Left lung (tissue), 10 donors: ENCODE data around the gene UNC5CL. TPM values are rescaled to one million over a fixed set of nuclear protein-coding genes. Genes with fewer than 3 reads are reported as not detected.
A peak's percentile ranks its signal among the peaks of the same experiment; 100 is the strongest.

ENCODE experiments used
- ATAC-seq: fragments of 200-7000 bp; cut with Tn5 transposase; one replicate; pipeline ENCODE4 v1.9.1; 2020; ENCODE audit warnings: moderate library complexity
- DNase-seq, 4 donors: peaks; one replicate each; pipeline ENCODE4 v3.0.0-alpha.2; 2013 to 2020
- H3K27ac ChIP-seq, 2 donors: fragments of 200-600 bp; sonication (generic) in 1 of 2; one replicate each; pipeline versions ENCODE4 v1.5.0 to v1.8.0; 2020 to 2021
- H3K27me3 ChIP-seq, 2 donors: fragments of 200-600 bp; sonication (generic) in 1 of 2; one replicate each; pipeline versions ENCODE4 v1.5.0 to v1.8.0; 2020 to 2021
- H3K36me3 ChIP-seq, 2 donors: fragments of 200-600 bp; sonication (generic) in 1 of 2; one replicate each; pipeline versions ENCODE4 v1.5.0 to v1.8.0; 2020 to 2021
- H3K4me1 ChIP-seq, 2 donors: fragments of 200-600 bp; one replicate each; pipeline ENCODE4 v1.8.0; 2021
- H3K4me3 ChIP-seq, 2 donors: fragments of 200-600 bp; sonication (generic) in 1 of 2; one replicate each; pipeline versions ENCODE4 v1.5.0 to v1.8.0; 2020 to 2021; ENCODE audit warnings: mild to moderate bottlenecking in 1 of 2
- H3K9me3 ChIP-seq, 2 donors: fragments of 200-600 bp; sonication (generic) in 1 of 2; one replicate each; pipeline versions ENCODE4 v1.5.0 to v1.8.0; 2020 to 2021
- intact Hi-C, 2 donors: fragments of 100-400 bp; cut with DNase I; formaldehyde crosslinking; loops; one replicate each; pipeline versions ENCODE4 v1.11.2 to v1.14.2; 2022
- polyA plus RNA-seq, 6 donors: library from polyadenylated mRNA; unstranded; fragments of 120-200 nt; gene quantifications; one replicate each; pipeline ENCODE4 v1.2.1, GENCODE V29; 2013; ENCODE audit not compliant: insufficient read length in 6 of 6
- total RNA-seq, 2 donors: library from RNA; stranded (reverse); fragmentation: NEBNext Ultra II Directional; extraction: Animal tissue kit (Norgen Biotek cat#: 25700); gene quantifications; one replicate each; pipeline ENCODE4 v1.2.1, GENCODE V29; 2021
- TF ChIP-seq, protein P1 (sequence below), 2 donors: fragments of 200-600 bp; sonication (generic) in 1 of 2; IDR thresholded peaks; one replicate each; pipeline versions ENCODE4 v1.5.0 to v1.8.0; 2021; ENCODE audit warnings: antibody characterized with exemption in 2 of 2
- donor health status: DM: no; HTN: yes; CAD: no.
- donor health status: DM: no; HTN: no; CAD: no.

Gene UNC5CL
- total and polyA plus RNA-seq, 8 donors = 2.3 to 11.8 (median 4.8) TPM

DNA sequence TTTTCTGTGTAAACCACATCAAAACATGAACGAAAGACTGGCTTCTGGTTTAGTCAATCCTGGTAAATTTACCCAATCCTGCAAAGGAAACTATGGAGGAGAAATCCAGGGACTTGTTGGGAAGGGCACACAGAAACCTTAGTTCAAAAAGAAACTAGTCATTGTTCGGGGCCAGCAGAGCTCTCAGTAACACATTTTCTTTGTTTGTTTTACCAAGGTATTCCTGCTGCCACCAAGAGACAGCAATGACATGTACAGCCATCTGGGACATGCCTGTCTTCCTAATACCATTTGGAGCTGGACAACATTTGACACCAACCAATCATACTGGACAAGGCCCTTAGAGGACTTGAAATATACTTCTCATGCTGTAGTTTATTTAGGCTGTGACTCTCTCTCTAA lies 24.9 kb upstream of the UNC5CL start:
- Histone ChIP-seq H3K9me3 (no peaks in the 10 kb centered on the region), H3K4me1 (peaks cover 0 to 7% of the 10 kb centered on the region in 2 donors), H3K27ac (no peak overlapping the region), H3K36me3 (peaks cover 0 to 37% of the 10 kb centered on the region in 2 donors), H3K4me3 (no peak overlapping the region), H3K27me3 (no peaks in the 10 kb centered on the region)
- DNase-seq = no peak
- no peak for ATAC-seq
- intact Hi-C loops = no loop called here
- TF ChIP-seq, protein P1, sequence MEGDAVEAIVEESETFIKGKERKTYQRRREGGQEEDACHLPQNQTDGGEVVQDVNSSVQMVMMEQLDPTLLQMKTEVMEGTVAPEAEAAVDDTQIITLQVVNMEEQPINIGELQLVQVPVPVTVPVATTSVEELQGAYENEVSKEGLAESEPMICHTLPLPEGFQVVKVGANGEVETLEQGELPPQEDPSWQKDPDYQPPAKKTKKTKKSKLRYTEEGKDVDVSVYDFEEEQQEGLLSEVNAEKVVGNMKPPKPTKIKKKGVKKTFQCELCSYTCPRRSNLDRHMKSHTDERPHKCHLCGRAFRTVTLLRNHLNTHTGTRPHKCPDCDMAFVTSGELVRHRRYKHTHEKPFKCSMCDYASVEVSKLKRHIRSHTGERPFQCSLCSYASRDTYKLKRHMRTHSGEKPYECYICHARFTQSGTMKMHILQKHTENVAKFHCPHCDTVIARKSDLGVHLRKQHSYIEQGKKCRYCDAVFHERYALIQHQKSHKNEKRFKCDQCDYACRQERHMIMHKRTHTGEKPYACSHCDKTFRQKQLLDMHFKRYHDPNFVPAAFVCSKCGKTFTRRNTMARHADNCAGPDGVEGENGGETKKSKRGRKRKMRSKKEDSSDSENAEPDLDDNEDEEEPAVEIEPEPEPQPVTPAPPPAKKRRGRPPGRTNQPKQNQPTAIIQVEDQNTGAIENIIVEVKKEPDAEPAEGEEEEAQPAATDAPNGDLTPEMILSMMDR (IDR thresholded peaks at IDR 0.05) = no peak

GRCh38 chr6:41062056-41062455 lies 23.0 kb upstream of the UNC5CL start:
- H3K4me1 ChIP-seq = peaks cover 0 to 7% of the 10 kb centered on the region in 2 donors

DNA sequence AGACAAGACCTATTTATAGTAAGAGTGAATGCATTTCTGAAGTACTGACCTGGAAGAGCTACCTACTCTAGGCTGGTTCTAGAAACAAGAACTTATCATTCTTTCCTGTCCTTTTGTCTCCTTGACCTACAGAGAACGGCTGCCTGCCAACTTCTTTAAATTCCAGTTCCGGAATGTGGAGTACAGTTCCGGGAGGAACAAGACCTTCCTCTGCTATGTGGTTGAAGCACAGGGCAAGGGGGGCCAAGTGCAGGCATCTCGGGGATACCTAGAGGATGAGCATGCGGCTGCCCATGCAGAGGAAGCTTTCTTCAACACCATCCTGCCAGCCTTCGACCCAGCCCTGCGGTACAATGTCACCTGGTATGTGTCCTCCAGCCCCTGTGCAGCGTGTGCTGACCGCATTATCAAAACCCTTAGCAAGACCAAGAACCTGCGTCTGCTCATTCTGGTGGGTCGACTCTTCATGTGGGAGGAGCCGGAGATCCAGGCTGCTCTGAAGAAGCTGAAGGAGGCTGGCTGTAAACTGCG lies 22.2 kb upstream of the UNC5CL start:
- Histone ChIP-seq H3K27me3 (no peaks in the 10 kb centered on the region), H3K27ac (no peak overlapping the region), H3K4me1 (no peaks in the 10 kb centered on the region), H3K4me3 (no peak overlapping the region), H3K36me3 (peaks cover 0 to 35% of the 10 kb centered on the region in 2 donors), H3K9me3 (no peaks in the 10 kb centered on the region)
- DNase-seq = no peak
- TF ChIP-seq, protein P1 (IDR thresholded peaks at IDR 0.05) = no peak
- ATAC-seq = peak; percentile 46
- intact Hi-C loops = no loop called here

More at GRCh38 chr6:41062056-41062455, 23.0 kb upstream of the UNC5CL start:
- Histone ChIP-seq H3K27me3 (no peaks in the 10 kb centered on the region), H3K4me3 (no peak overlapping the region), H3K9me3 (no peaks in the 10 kb centered on the region), H3K36me3 (peaks cover 0 to 37% of the 10 kb centered on the region in 2 donors), H3K27ac (no peak overlapping the region)
- intact Hi-C loops = no loop called here
- DNase-seq (no peak), ATAC-seq (no peak)
- TF ChIP-seq, protein P1 (IDR thresholded peaks at IDR 0.05) = no peak

- TF ChIP-seq, protein P1 (IDR thresholded peaks at IDR 0.05) = no peak
- intact Hi-C loops = no loop called here
- no peak overlapping the region for H3K27ac ChIP-seq
Observed at GRCh38 chr6:41059556-41059955, 20.5 kb upstream of the UNC5CL start.

DNA sequence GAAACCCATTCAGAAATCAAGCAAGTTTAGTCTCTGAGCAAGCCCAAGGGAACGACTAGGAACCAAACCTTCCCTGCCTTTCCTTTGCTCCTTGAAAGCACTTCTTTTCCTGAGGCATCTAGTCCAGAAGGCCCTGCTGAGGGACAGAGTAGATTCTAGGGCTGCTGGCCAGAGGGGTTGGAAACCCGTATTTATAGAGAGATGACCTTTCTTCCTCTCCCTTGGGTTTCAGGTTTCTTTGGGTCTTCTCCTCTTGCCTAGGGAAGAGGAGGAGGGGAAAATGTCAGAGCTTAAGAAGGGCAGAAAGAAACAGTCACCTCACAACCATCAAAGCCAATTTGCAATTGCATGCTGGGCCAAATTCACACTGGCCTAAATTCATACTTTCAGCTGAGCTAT lies 19.8 kb upstream of the UNC5CL start:
- H3K9me3 ChIP-seq = no peaks in the 10 kb centered on the region
- no peak overlapping the region for H3K27ac ChIP-seq
- no peaks in the 10 kb centered on the region for H3K4me1 ChIP-seq
- DNase-seq (no peak), ATAC-seq (no peak)
- no peak overlapping the region for H3K4me3 ChIP-seq
- TF ChIP-seq, protein P1 (IDR thresholded peaks at IDR 0.05) = no peak
- no peaks in the 10 kb centered on the region for H3K27me3 ChIP-seq
- H3K36me3 ChIP-seq = peaks cover 0 to 12% of the 10 kb centered on the region in 2 donors
- intact Hi-C loops = no loop called here

More at GRCh38 chr6:41059556-41059955, 20.5 kb upstream of the UNC5CL start:
- H3K4me3 ChIP-seq = no peak overlapping the region
- H3K4me1 ChIP-seq = no peaks in the 10 kb centered on the region
- H3K36me3 ChIP-seq = peaks cover 0 to 19% of the 10 kb centered on the region in 2 donors
- ATAC-seq (no peak), DNase-seq (no peak)
- no peaks in the 10 kb centered on the region for H3K27me3 ChIP-seq
- H3K9me3 ChIP-seq = no peaks in the 10 kb centered on the region
